PFSK-1 (cell line): ENCODE measurements around the gene CROCC2.

ENCODE experiments used
- TAF1 ChIP-seq: IDR thresholded peaks from 2 replicates; pipeline ENCODE4 v1.6.1; 2012; ENCODE audit warnings: low read length, control low read depth, borderline replicate concordance; ENCODE audit not compliant: insufficient read depth
- TF ChIP-seq, protein P1 (sequence below), 2 experiments: IDR thresholded peaks; 2 replicates each; pipeline versions ENCODE4 v1.6.1 to v1.8.0; 2011 to 2012; ENCODE audit warnings: low read depth in 2 of 2, low read length in 2 of 2, control low read depth in 1 of 2, inconsistent platforms in 1 of 2, mild to moderate bottlenecking in 1 of 2, moderate library complexity in 1 of 2; ENCODE audit not compliant: insufficient read depth in 1 of 2

DNA sequence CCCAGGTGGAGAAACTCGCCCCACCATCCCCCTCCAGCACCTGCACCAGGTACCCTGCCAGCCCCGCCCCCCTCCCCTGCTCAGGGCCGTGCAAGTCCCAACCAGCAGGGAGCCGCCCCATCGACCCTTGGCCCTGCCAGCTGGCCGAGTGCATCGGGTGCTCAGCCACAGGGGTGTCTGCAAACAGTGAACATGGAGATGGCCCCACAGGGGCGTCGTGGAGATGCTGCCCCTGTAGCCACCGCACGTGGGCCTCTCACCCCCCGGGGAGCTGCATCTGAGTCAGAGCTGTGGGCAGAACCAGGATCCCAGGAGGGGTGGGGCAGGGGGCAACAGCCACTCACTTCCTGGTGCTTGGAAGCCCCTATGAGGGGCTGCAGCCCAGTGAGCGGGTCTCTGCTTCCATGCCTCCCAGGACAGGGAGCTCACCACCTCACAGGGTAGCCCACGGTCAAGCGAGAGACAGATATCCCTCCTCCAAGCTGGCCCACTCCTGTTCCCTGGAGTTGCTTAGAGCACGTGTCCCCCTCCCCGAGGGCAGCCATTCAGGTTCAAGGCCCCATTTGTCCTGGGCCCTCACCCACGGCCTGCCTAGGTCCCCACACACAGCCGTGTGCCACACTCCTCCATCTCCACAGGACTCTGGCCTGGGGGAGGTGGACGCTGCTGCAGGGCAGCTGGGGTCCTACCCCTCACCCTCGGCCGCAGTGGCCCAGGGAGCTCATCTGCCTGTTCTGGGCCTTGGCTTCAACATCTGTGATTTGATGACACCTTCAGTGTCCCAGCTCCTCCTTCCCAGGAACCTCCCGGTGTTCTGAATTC is 9.1 kb upstream of the CROCC2 start:
- TF ChIP-seq, protein P1, sequence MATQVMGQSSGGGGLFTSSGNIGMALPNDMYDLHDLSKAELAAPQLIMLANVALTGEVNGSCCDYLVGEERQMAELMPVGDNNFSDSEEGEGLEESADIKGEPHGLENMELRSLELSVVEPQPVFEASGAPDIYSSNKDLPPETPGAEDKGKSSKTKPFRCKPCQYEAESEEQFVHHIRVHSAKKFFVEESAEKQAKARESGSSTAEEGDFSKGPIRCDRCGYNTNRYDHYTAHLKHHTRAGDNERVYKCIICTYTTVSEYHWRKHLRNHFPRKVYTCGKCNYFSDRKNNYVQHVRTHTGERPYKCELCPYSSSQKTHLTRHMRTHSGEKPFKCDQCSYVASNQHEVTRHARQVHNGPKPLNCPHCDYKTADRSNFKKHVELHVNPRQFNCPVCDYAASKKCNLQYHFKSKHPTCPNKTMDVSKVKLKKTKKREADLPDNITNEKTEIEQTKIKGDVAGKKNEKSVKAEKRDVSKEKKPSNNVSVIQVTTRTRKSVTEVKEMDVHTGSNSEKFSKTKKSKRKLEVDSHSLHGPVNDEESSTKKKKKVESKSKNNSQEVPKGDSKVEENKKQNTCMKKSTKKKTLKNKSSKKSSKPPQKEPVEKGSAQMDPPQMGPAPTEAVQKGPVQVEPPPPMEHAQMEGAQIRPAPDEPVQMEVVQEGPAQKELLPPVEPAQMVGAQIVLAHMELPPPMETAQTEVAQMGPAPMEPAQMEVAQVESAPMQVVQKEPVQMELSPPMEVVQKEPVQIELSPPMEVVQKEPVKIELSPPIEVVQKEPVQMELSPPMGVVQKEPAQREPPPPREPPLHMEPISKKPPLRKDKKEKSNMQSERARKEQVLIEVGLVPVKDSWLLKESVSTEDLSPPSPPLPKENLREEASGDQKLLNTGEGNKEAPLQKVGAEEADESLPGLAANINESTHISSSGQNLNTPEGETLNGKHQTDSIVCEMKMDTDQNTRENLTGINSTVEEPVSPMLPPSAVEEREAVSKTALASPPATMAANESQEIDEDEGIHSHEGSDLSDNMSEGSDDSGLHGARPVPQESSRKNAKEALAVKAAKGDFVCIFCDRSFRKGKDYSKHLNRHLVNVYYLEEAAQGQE (IDR thresholded peaks at IDR 0.05; ENCODE audit: insufficient read depth in 1 of 2, low read depth in 2 of 2, low read length in 2 of 2) = no peak
- no peak for TF ChIP-seq TAF1
